Gastrocnemius medialis (tissue), 4 donors: ENCODE data around the gene SYNGR1. TPM values are rescaled to one million over a fixed set of nuclear protein-coding genes. Genes with fewer than 3 reads are reported as not detected.

Experiments used
- ATAC-seq, 2 donors: fragments of 150-250 bp; one replicate each; pipeline ENCODE4 v1.9.1; 2016
- DNase-seq, 2 donors: peaks; one replicate each; pipeline ENCODE4 v3.0.0-alpha.2; 2019
- H3K27ac ChIP-seq, 4 donors: fragments of 200-600 bp; sonication (generic); 1 replicate in 1 of 4; 2 replicates in 3 of 4; pipeline ENCODE4 v1.5.1; 2016 to 2018; ENCODE audit warnings: mild to moderate bottlenecking in 2 of 4, moderate library complexity in 1 of 4
- H3K27me3 ChIP-seq, 3 donors: fragments of 200-600 bp; sonication (generic) in 2 of 3; 1 replicate in 1 of 3; 2 replicates in 2 of 3; pipeline versions ENCODE4 v1.5.1 to v1.6.0; 2016 to 2019; ENCODE audit warnings: mild to moderate bottlenecking in 1 of 3, moderate library complexity in 1 of 3
- H3K36me3 ChIP-seq, 2 donors: fragments of 200-600 bp; sonication (generic) in 1 of 2; one replicate each; pipeline ENCODE4 v1.5.1; 2017 to 2018
- H3K4me1 ChIP-seq, 2 donors: fragments of 200-600 bp; sonication (generic) in 1 of 2; one replicate each; pipeline ENCODE4 v1.5.1; 2016 to 2017; ENCODE audit warnings: mild to moderate bottlenecking in 2 of 2
- H3K4me3 ChIP-seq, 4 donors: fragments of 200-600 bp; sonication (generic) in 3 of 4; 1 replicate in 1 of 4; 2 replicates in 3 of 4; pipeline ENCODE4 v1.5.1; 2016 to 2019; ENCODE audit warnings: mild to moderate bottlenecking in 2 of 4
- H3K9me3 ChIP-seq, 3 donors: fragments of 200-600 bp; sonication (generic) in 2 of 3; 1 replicate in 1 of 3; 2 replicates in 2 of 3; pipeline ENCODE4 v1.5.1; 2016 to 2019
- CTCF ChIP-seq, 5 experiments: fragments of 450-650 bp in 3 of 5; fragments of 200-600 bp in 2 of 5; sonication (generic) in 2 of 5; IDR thresholded peaks in 4 of 5; conservative IDR thresholded peaks in 1 of 5; 1 replicate in 4 of 5; 2 replicates in 1 of 5; pipeline ENCODE4 v1.5.1; 2016 to 2019; ENCODE audit warnings: antibody characterized with exemption in 5 of 5, mild to moderate bottlenecking in 3 of 5, moderate library complexity in 3 of 5
- POLR2A ChIP-seq, 2 donors: fragments of 450-650 bp; IDR thresholded peaks; one replicate each; pipeline ENCODE4 v1.6.1; 2017; ENCODE audit warnings: antibody characterized with exemption in 2 of 2, mild to moderate bottlenecking in 2 of 2, moderate library complexity in 2 of 2
- in situ Hi-C, 4 donors: fragments of 200-750 bp; cut with MboI; loops; one replicate each; pipeline versions ENCODE4 v1.15.0 to v1.8.0; 2017; ENCODE audit warnings: low sequenced_read_pairs in 4 of 4
- intact Hi-C: fragments of 100-400 bp; cut with DNase I; formaldehyde crosslinking; loops from one replicate; pipeline ENCODE4 v1.15.1; 2023; ENCODE audit warnings: low total_unique reads
- total RNA-seq, 4 donors: library from RNA; depleted of rRNA; stranded (reverse); fragments of >200 nt; gene quantifications; one replicate each; pipeline versions ENCODE4 v1.1.0 to v1.2.3, GENCODE V29; 2016

The SYNGR1 gene
- total RNA-seq, 4 donors from 2014 or later, result 2.8 to 17.2 (median 9.7) TPM

DNA sequence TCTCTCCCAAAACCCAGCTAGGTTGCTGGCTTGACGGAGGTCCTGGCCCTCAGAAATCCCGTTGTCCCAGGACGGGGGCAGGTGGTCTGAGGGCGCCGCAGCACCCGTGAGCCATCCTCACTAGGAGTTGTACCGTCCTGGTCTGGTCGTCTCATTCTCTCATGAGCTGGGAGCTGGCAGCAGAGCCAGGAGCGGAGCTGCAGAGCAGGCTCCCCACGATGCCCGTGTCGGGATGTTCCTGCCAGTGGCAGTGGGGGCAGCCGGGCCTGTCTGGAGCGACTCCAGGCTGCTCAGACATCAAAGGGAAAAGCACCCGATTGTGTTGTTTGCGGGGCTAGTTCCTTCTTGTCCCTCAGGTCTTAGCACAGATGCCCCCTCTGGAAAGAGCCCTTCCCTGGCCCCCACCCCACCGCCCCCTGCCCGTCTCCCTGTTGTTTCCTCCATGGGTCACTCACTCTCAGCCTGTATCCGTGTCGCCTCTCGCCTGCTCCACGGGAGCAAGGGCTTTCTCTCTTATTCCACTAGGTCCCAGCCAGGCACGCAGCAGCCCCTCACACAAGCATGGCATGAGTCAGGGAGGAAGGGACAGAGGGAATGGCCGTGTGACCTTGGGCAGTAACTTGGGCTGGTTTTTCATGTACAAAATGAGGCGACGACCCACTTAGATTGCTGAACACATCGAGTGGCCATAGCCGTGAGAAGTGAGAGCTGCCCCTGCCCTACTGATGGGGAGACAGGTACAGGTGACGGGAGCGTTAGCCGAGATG, 83.9 kb downstream of the SYNGR1 start:
- no peaks in the 10 kb centered on the region for H3K9me3 ChIP-seq
- H3K4me1 ChIP-seq, result peaks cover 37 to 53% of the 10 kb centered on the region in 2 donors
- peaks cover 0 to 28% of the 10 kb centered on the region in 2 donors for H3K36me3 ChIP-seq
- in situ Hi-C loops, result no loop called here
- TF ChIP-seq CTCF (IDR thresholded peaks at IDR 0.05 in 4 of 5, conservative IDR thresholded peaks at IDR 0.05 in 1 of 5) (no peak), POLR2A (IDR thresholded peaks at IDR 0.05) (no peak)
- intact Hi-C loops, result loop anchor here (5.0 kb wide), 2 partner anchors 36 to 69 kb away; partner anchors contain the start of genes MIEF1 and TAB1
- no peak overlapping the region for H3K4me3 ChIP-seq
- ATAC-seq, result no peak
- peaks cover 0 to 3% (median 0%) of the 10 kb centered on the region in 3 donors for H3K27me3 ChIP-seq
- DNase-seq, result no peak
- H3K27ac ChIP-seq, result peak overlapping the region in 3 of 4 donors; percentile 50 to 90 (median 89)

DNA sequence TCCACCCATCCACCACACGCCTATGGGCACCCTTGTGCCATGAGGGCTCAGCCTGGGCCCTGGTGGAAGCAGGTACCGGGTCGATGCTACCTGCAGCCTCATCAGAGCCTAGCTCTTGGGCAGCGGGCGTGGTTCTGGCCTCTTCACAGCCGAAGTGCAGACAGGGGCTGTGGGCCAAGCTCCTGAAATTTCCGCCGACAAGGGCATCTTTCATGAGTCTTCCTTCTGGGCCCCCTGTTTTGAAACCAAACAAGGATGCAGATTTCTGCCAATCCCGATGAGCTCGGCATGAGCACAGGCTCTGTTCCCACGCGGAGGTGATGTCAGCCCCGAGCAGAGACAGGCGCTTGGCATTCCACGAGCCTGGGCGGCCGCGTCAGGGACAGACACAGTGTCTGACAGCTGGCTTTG, 84.5 kb downstream of the SYNGR1 start:
- Histone ChIP-seq H3K27ac (peak overlapping the region in 3 of 4 donors; percentile 50 to 90 (median 89)), H3K4me3 (no peak overlapping the region), H3K36me3 (peaks cover 0 to 23% of the 10 kb centered on the region in 2 donors), H3K4me1 (peaks cover 37 to 53% of the 10 kb centered on the region in 2 donors), H3K9me3 (no peaks in the 10 kb centered on the region), H3K27me3 (peaks cover 0 to 6% (median 2%) of the 10 kb centered on the region in 3 donors)
- in situ Hi-C loops (no loop called here), intact Hi-C loops (loop anchor here (5.0 kb wide), 2 partner anchors 37 to 68 kb away; partner anchors contain the start of genes MIEF1 and TAB1)
- no peak for TF ChIP-seq POLR2A (IDR thresholded peaks at IDR 0.05)
- no peak for TF ChIP-seq CTCF (IDR thresholded peaks at IDR 0.05 in 4 of 5, conservative IDR thresholded peaks at IDR 0.05 in 1 of 5)
- DNase-seq, result peak in 1 of 2 donors; percentile 58
- no peak for ATAC-seq

- intact Hi-C loops, result loop anchor here (5.0 kb wide), 2 partner anchors 37 to 68 kb away; partner anchors contain the start of genes MIEF1 and TAB1
- in situ Hi-C loops, result no loop called here
Observed at GRCh38 chr22:39434721-39435120, 84.9 kb downstream of the SYNGR1 start.

More at GRCh38 chr22:39434721-39435120, 84.9 kb downstream of the SYNGR1 start:
- H3K9me3 ChIP-seq, result no peaks in the 10 kb centered on the region
- DNase-seq (no peak), ATAC-seq (no peak)
- no peak overlapping the region for H3K4me3 ChIP-seq
- peaks cover 0 to 10% (median 7%) of the 10 kb centered on the region in 3 donors for H3K27me3 ChIP-seq
- peaks cover 37 to 53% of the 10 kb centered on the region in 2 donors for H3K4me1 ChIP-seq
- TF ChIP-seq CTCF (IDR thresholded peaks at IDR 0.05 in 4 of 5, conservative IDR thresholded peaks at IDR 0.05 in 1 of 5) (no peak), POLR2A (IDR thresholded peaks at IDR 0.05) (no peak)
- H3K27ac ChIP-seq, result peak overlapping the region in 3 of 4 donors; percentile 50 to 90 (median 89)
- peaks cover 0 to 19% of the 10 kb centered on the region in 2 donors for H3K36me3 ChIP-seq

Other genes with a start within 250 kb of the SYNGR1 start
- 10 to 100 TPM; 52.4 to 78.1 (median 62.3) TPM for gene CBX7, start 197.3 kb upstream of the SYNGR1 start, total RNA-seq
- 10 to 100 TPM in 1 of 4 donors, 1 to 10 TPM in 3; 6.0 to 20.0 (median 8.9) TPM for gene PDGFB, start 105.0 kb upstream of the SYNGR1 start, total RNA-seq
- 100 to 1,000 TPM; 261 to 680 (median 391) TPM for gene RPL3, start 30.4 kb upstream of the SYNGR1 start, total RNA-seq
- 10 to 100 TPM; 13.3 to 16.3 (median 14.8) TPM for gene TAB1, start 49.8 kb downstream of the SYNGR1 start, total RNA-seq
- 1 to 10 TPM in 1 of 4 donors, under 1 TPM in 3; 0.55 to 1.0 (median 0.59) TPM for gene MGAT3, start 107.0 kb downstream of the SYNGR1 start, total RNA-seq
- gene MIEF1, start 152.3 kb downstream of the SYNGR1 start, total RNA-seq, result 10 to 100 TPM; 11.4 to 25.4 (median 12.9) TPM
- 100 to 1,000 TPM; 480 to 666 (median 533) TPM for gene ATF4, start 170.6 kb downstream of the SYNGR1 start, total RNA-seq
- 100 to 1,000 TPM in 2 of 4 donors, 10 to 100 TPM in 2; 72.2 to 128 (median 104) TPM for gene RPS19BP1, start 182.8 kb downstream of the SYNGR1 start, total RNA-seq
- not detected for gene CACNA1I, start 220.8 kb downstream of the SYNGR1 start, total RNA-seq